ENCODE data around the gene STEAP1B.
"Not testable (repeated sequence)": the region's sequence is repeated elsewhere in the genome, so short reads cannot be mapped to it uniquely, and the experiment has no call there.

The STEAP1B gene

DNA sequence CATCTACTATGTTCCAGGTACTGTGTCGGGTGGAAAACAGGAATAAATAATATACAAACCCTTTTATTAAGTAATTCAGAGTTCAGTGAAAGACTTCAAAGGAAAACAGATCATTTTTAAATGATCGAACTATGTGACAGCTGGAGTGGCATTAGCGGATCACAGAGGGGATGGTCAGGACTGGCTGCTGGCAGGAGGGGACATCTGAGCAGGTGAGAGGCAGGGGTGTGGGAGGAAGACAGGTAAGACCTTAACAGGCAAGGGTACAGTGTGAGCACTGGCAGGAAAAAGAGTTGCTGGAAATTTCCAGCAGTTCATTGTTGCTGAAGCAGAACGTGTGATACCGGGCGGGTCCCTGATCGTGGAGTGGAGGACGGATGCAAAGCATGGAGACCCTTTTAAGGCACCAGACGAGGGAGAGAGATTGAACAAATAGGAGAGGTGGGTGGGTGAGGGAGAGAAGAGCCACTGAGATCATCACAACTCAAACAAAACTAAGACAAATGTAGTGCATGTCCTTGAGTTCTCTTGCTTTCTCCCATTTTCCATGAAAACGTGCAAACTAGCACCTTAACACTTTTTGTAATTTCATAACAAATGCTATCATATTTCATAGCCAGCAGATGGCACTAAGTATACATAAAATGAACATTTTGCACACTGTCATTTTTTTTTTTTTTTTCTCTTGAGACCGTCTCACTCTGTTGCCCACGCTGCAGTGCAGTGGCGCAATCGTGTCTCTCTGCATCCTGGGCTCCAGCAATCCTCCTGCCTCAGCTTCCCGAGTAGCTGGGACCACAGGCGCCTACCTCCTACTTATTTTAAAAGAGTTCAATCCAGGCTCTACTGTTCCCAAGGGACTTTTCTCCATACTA is 23.7 kb upstream of the STEAP1B start:
- not testable (repeated sequence) for H3K9ac ChIP-seq (ENCODE audit: low read depth, low read length); H3K9me3 ChIP-seq (replicated peaks; ENCODE audit: low read length); H3K27me3 ChIP-seq (ENCODE audit: control insufficient read depth, insufficient read depth, low read length); H3K36me3 ChIP-seq (ENCODE audit: insufficient read depth, low read length); H3K4me1 ChIP-seq (ENCODE audit: control insufficient read depth, insufficient read depth, low read length); H3K4me3 ChIP-seq (ENCODE audit: low read length)
- peak overlapping the region; percentile 54 for H3K4me2 ChIP-seq (ENCODE audit: low read length)

DNA sequence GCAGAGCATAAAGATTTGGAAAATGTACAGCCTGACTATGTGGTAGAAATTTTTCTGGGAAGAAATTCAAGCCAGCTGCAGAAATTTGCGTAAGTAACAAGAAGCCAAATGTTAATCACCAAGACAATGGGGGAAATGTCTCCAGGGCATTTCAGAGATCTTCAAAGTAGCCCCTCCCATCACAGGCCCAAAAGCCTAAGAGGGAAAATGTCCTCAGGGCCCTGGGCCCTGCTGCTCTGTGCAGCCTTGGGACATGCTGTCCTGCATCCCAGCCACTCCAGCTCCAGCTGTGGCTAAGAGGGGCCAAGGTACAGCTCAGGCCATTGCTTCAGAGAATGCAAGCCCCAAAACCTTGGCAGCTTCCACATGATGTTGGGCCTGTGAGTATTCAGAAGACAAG is 19.6 kb upstream of the STEAP1B start:
- not testable (repeated sequence) for H3K4me3 ChIP-seq (ENCODE audit: low read length); H3K4me2 ChIP-seq (ENCODE audit: low read length); H3K9me3 ChIP-seq (replicated peaks; ENCODE audit: low read length); H3K4me1 ChIP-seq (ENCODE audit: control insufficient read depth, insufficient read depth, low read length); H3K9ac ChIP-seq (ENCODE audit: low read depth, low read length); H3K36me3 ChIP-seq (ENCODE audit: insufficient read depth, low read length); H3K27me3 ChIP-seq (ENCODE audit: control insufficient read depth, insufficient read depth, low read length)

DNA sequence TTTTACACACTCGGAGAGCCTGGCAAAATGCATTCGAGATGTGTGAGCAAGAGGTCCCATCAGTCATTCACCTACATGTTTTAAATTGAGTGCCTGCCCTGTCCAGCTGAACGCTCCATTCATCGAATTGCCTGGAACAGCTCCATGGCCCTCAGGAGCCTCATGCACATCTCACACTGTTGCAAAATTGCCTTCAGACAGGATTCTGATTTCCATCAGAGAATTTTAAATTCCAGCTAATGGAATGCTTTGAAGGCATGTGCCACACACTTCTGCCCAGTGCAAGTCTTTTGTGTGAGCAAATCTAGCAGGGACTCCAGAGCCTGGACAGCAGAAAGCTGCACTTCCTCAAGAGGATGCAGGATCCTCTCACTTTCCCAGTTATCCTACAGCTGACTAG is 17.0 kb upstream of the STEAP1B start:
- not testable (repeated sequence) for H3K9me3 ChIP-seq (replicated peaks; ENCODE audit: low read length); H3K36me3 ChIP-seq (ENCODE audit: insufficient read depth, low read length); H3K27me3 ChIP-seq (ENCODE audit: control insufficient read depth, insufficient read depth, low read length); H3K4me1 ChIP-seq (ENCODE audit: control insufficient read depth, insufficient read depth, low read length); H3K9ac ChIP-seq (ENCODE audit: low read depth, low read length); H3K4me2 ChIP-seq (ENCODE audit: low read length); H3K4me3 ChIP-seq (ENCODE audit: low read length)

DNA sequence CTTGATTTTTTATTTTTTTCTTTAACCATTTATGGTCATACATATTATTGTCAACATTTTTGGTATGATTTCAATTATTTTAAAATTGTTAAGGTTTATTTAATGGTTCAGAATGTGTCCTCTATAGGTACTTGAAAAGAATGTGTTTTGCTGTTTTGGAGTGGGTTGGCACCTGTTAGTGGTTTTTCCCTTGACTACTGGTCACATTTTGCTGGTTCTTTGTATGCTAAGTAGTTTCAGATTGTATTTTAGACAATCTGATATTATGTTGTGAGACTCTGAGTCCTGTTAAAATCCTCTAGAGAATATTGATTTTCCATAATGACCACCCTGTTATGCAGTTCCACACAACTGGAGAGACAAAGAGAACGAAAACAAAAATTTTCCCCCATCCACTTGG is 15.0 kb upstream of the STEAP1B start:
- H3K9ac ChIP-seq (ENCODE audit: low read depth, low read length); H3K9me3 ChIP-seq (replicated peaks; ENCODE audit: low read length); H3K36me3 ChIP-seq (ENCODE audit: insufficient read depth, low read length); H3K4me2 ChIP-seq (ENCODE audit: low read length); H3K4me3 ChIP-seq (ENCODE audit: low read length); H3K4me1 ChIP-seq (ENCODE audit: control insufficient read depth, insufficient read depth, low read length); H3K27me3 ChIP-seq (ENCODE audit: control insufficient read depth, insufficient read depth, low read length): not testable (repeated sequence)

DNA sequence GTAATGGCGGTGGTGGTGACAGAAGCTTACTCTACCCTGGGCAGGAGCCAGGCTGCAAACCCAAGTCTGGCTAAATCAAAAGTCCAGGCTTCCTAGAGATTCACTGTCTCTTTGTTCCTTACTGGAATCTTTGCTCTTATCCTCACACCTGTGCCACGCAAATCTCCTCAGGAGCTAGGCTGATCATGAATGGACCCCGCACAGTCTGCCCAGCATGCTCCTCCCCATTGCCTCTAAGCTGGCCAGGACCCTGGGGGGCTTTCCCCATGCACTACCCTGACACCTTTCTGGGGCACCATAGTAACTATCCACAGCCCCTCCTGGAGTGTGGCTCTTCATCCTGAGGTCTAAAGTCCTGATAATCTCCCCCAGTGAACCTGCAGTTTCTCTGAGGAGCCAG is 7.3 kb upstream of the STEAP1B start:
- not testable (repeated sequence) for H3K27me3 ChIP-seq (ENCODE audit: control insufficient read depth, insufficient read depth, low read length); H3K9ac ChIP-seq (ENCODE audit: low read depth, low read length); H3K4me3 ChIP-seq (ENCODE audit: low read length); H3K9me3 ChIP-seq (replicated peaks; ENCODE audit: low read length); H3K36me3 ChIP-seq (ENCODE audit: insufficient read depth, low read length); H3K4me1 ChIP-seq (ENCODE audit: control insufficient read depth, insufficient read depth, low read length); H3K4me2 ChIP-seq (ENCODE audit: low read length)

DNA sequence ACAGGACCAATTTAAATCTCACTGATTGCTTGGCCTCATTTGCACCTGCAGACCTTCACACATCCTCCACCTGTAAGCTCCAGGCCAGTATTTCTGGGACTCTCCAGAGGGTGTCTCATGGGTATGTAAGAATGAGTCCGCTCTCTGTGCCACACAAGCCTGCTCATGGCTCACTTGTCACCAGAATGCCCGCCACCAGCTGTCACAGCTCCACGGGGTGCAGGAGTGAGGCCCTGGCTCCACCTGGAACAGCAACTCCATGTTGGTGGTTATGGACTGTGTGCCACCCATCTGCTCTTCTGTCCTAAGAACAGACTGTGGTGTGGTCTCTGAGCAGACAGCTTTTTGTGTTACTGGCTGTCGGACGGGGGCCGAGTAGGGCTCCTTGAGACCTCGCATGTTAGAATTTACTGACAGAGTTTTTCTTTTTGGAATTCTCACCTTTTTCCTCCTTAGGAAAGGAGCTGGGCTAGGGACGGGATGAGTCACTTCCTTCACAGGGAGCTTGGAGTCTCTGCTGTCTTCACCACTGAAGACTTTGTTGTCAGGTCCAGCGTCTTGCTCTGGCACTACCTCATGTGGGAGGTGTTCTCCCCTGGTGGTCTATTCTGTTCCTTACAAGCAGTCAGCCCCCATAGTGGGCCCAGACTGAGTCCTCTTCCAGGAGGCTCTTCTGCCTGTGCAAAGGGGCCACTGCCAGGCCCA is 6.5 kb upstream of the STEAP1B start:
- H3K36me3 ChIP-seq (ENCODE audit: insufficient read depth, low read length); H3K4me1 ChIP-seq (ENCODE audit: control insufficient read depth, insufficient read depth, low read length); H3K4me3 ChIP-seq (ENCODE audit: low read length); H3K27me3 ChIP-seq (ENCODE audit: control insufficient read depth, insufficient read depth, low read length); H3K9ac ChIP-seq (ENCODE audit: low read depth, low read length); H3K9me3 ChIP-seq (replicated peaks; ENCODE audit: low read length); H3K4me2 ChIP-seq (ENCODE audit: low read length): not testable (repeated sequence)

DNA sequence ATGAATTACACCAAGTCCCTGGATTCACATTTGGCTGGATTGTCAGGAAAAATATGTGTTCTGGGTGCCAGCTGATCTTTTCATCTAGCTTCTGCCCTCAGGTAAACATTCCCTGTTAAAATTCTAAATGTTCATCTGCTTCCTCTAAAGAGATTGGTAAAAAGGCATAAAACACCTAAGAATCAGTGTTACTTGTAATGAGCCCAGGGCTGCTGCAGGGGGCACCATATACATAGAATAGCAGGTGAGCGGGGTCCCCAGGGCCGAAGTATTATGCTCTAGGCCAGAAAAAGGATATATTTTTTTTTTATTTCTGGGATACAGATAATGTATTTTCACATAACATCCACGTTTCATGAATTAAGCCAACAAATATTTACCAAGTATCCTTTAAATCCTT is 4.5 kb upstream of the STEAP1B start:
- not testable (repeated sequence) for H3K9me3 ChIP-seq (replicated peaks; ENCODE audit: low read length); H3K4me2 ChIP-seq (ENCODE audit: low read length); H3K4me3 ChIP-seq (ENCODE audit: low read length); H3K36me3 ChIP-seq (ENCODE audit: insufficient read depth, low read length); H3K4me1 ChIP-seq (ENCODE audit: control insufficient read depth, insufficient read depth, low read length); H3K27me3 ChIP-seq (ENCODE audit: control insufficient read depth, insufficient read depth, low read length); H3K9ac ChIP-seq (ENCODE audit: low read depth, low read length)

DNA sequence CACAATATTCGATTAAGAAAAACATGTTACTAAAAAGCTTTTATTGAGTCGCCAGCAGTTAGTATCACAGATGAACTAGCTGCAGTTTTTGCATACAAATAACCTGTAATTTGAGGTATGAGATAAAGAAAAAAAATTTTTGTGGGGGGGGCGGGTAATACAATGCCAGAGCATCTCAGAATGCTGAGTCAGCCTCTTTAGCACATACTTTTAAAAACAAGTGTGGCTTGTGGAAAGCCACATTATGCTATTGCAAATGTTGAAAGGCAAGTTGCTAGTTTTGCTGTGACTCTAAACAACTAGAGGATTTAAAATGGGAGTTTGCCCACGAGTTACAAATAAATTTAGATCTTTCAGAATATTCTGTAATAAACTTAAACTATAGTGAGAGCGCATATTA is 2.1 kb upstream of the STEAP1B start:
- H3K36me3 ChIP-seq (ENCODE audit: insufficient read depth, low read length), result not testable (repeated sequence)
- H3K4me1 ChIP-seq (ENCODE audit: control insufficient read depth, insufficient read depth, low read length), result peaks cover 24% of the 10 kb centered on the region

DNA sequence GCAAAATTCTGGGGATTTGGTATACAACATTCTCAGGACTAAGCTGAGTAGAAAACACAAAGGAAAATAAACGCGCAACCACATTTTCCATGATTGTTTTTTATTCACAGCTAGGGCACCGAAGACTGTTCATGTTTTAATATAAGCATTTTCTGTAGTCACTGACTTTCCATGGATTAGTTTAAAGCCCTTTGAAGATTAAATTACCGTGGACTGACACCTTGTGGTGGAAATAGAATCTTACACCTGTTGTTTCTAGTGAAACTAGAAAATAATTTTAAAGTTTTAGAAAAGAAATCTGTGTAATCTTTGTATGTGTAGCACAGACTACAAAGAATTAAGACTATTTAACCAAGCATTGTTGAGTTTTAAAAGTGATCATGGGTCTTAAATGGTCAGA is 1.3 kb upstream of the STEAP1B start:
- not testable (repeated sequence) for H3K36me3 ChIP-seq (ENCODE audit: insufficient read depth, low read length); H3K4me2 ChIP-seq (ENCODE audit: low read length); H3K4me3 ChIP-seq (ENCODE audit: low read length); H3K27me3 ChIP-seq (ENCODE audit: control insufficient read depth, insufficient read depth, low read length); H3K9ac ChIP-seq (ENCODE audit: low read depth, low read length); H3K9me3 ChIP-seq (replicated peaks; ENCODE audit: low read length)
- H3K4me1 ChIP-seq (ENCODE audit: control insufficient read depth, insufficient read depth, low read length), result peaks cover 29% of the 10 kb centered on the region

More for the DNA sequence above, 2.1 kb upstream of the STEAP1B start:
- not testable (repeated sequence) for H3K27me3 ChIP-seq (ENCODE audit: control insufficient read depth, insufficient read depth, low read length); H3K9me3 ChIP-seq (replicated peaks; ENCODE audit: low read length); H3K9ac ChIP-seq (ENCODE audit: low read depth, low read length); H3K4me3 ChIP-seq (ENCODE audit: low read length); H3K4me2 ChIP-seq (ENCODE audit: low read length)

DNA sequence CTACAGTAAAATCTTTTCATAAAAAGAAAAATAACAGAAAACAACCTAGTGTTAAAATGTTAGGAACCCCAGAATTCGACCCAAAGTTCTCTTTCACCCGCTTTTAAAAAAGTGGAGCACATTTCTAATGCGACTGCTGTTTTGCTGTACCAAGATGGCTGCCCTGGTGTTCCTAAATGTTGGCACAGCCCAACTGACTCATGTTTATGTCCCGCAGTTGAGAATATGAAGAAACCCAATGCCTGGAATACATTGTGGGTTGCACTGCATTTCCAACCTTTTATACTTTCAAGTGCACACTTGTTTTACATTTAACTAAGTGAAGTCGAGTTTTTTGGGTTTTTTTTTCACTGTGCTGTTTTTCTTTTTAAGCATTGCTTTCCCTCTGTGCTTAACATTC is 944 bp downstream of the STEAP1B start:
- Histone ChIP-seq H3K4me3 (ENCODE audit: low read length) (peak overlapping the region; percentile 80), H3K4me2 (ENCODE audit: low read length) (peak overlapping the region; percentile 90), H3K4me1 (ENCODE audit: control insufficient read depth, insufficient read depth, low read length) (peaks cover 45% of the 10 kb centered on the region), H3K9ac (ENCODE audit: low read depth, low read length) (peak overlapping the region; percentile 83), H3K36me3 (ENCODE audit: insufficient read depth, low read length) (no peaks in the 10 kb centered on the region), H3K9me3 (replicated peaks; ENCODE audit: low read length) (no peaks in the 10 kb centered on the region), H3K27me3 (ENCODE audit: control insufficient read depth, insufficient read depth, low read length) (no peaks in the 10 kb centered on the region)

DNA sequence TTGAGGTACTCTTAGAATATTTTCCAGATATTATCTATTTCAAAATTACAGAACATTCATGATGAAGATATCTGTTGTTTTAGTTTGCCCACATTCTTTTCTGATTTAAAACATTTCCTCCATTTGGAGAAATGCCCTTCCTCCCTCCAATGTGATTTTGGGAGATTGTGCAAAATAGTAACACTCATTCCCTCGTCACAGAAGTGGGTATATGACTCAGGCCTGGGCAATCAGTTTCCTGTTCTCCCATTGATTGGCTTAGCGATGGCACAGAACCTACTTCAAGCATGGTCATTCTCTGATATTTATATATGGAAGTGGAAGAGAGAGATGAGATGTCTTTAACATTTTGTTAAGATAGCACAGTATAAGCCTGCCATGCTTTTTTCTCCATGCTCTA is 3.1 kb downstream of the STEAP1B start:
- not testable (repeated sequence) for H3K4me3 ChIP-seq (ENCODE audit: low read length); H3K27me3 ChIP-seq (ENCODE audit: control insufficient read depth, insufficient read depth, low read length); H3K36me3 ChIP-seq (ENCODE audit: insufficient read depth, low read length); H3K9me3 ChIP-seq (replicated peaks; ENCODE audit: low read length)
- Histone ChIP-seq H3K4me1 (ENCODE audit: control insufficient read depth, insufficient read depth, low read length) (peaks cover 45% of the 10 kb centered on the region), H3K4me2 (ENCODE audit: low read length) (peak overlapping the region; percentile 90), H3K9ac (ENCODE audit: low read depth, low read length) (peak overlapping the region; percentile 61)

DNA sequence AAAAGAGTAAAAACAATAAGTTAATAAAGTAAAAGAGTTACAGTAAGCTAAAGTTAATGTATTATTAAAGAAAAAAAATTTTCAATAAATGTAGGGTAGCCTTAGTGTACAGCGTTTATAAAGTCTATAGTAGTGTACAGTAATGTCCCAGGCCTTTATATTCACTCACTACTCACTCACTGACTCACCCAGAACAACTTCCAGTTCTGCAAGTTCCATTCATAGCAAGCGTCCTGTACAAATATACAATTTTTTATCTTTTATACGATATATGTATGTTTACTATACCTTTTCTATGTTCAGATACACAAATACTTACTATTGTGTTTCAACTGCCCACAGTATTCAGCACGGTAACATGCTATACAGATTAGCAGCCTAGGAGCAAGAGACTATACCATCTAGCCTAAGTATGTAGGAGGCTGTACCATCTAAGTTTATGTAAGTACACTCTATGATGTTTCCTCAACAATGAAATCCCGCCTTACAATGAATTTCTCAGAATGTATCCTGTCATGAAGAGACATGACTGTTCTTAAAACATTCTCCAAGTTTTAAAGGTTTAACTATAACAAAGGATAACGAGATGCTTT is 3.6 kb downstream of the STEAP1B start:
- Histone ChIP-seq H3K4me3 (ENCODE audit: low read length) (peak overlapping the region; percentile 38), H3K4me2 (ENCODE audit: low read length) (peak overlapping the region; percentile 78), H3K9ac (ENCODE audit: low read depth, low read length) (peak overlapping the region; percentile 49), H3K4me1 (ENCODE audit: control insufficient read depth, insufficient read depth, low read length) (peaks cover 45% of the 10 kb centered on the region)
- H3K27me3 ChIP-seq (ENCODE audit: control insufficient read depth, insufficient read depth, low read length); H3K9me3 ChIP-seq (replicated peaks; ENCODE audit: low read length); H3K36me3 ChIP-seq (ENCODE audit: insufficient read depth, low read length): not testable (repeated sequence)

Measured in skeletal muscle satellite cell (primary cell).